Left lobe of liver (tissue), 2 donors: ENCODE results near the gene KRTAP10-3. TPM values are rescaled to one million over a fixed set of nuclear protein-coding genes. Genes with fewer than 3 reads are reported as not detected.
"Not testable (repeated sequence)": the region's sequence is repeated elsewhere in the genome, so short reads cannot be mapped to it uniquely, and the experiment has no call there.

Experiments used
- ATAC-seq: fragments of 200-7000 bp; cut with Tn5 transposase; one replicate; pipeline ENCODE4 v1.9.1; 2020; ENCODE audit warnings: mild to moderate bottlenecking, moderate library complexity
- DNase-seq: peaks from one replicate; pipeline ENCODE4 v3.0.0-alpha.2; 2020; ENCODE audit warnings: low spot score
- total RNA-seq: library from RNA; stranded (reverse); gene quantifications from one replicate; pipeline ENCODE4 v1.2.1, GENCODE V29; 2021
- donor health status: DM: no; HTN: no; CAD: no; lungs with moderate emphysema.
- donor health status: DM: no; HTN: yes; CAD: no.

KRTAP10-3 gene
- total RNA-seq, 1 donor from 2014 or later, result not detected

DNA sequence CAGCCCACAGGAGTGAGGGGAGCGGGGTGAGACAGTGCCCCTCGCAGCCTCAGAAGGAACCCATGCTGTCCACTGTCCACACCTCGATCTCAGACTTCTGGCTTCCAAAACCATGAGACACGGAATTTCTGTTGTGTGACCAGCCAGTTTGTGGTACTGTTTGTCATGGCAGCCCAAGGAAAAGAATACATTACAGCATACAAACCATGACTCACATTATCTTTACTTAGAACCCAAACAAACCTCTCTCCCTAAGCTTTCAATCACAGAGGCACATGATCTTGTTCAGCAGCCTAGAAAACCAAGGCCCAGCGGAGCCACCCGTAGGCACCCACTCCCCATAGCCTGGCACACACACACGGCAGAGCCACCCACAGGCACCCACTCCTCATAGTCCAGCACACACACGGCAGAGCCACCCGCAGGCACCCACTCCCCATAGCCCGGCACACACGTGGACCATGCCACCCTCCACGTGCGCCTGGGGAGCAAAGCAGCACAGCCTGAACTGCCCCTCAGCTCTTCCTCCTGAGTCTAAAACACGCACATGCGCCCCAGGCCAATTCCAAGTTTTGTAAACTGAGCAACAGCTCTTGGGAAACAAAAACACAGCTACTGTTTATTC, 14.5 kb upstream of the KRTAP10-3 start:
- DNase-seq (no peak), ATAC-seq (no peak)

DNA sequence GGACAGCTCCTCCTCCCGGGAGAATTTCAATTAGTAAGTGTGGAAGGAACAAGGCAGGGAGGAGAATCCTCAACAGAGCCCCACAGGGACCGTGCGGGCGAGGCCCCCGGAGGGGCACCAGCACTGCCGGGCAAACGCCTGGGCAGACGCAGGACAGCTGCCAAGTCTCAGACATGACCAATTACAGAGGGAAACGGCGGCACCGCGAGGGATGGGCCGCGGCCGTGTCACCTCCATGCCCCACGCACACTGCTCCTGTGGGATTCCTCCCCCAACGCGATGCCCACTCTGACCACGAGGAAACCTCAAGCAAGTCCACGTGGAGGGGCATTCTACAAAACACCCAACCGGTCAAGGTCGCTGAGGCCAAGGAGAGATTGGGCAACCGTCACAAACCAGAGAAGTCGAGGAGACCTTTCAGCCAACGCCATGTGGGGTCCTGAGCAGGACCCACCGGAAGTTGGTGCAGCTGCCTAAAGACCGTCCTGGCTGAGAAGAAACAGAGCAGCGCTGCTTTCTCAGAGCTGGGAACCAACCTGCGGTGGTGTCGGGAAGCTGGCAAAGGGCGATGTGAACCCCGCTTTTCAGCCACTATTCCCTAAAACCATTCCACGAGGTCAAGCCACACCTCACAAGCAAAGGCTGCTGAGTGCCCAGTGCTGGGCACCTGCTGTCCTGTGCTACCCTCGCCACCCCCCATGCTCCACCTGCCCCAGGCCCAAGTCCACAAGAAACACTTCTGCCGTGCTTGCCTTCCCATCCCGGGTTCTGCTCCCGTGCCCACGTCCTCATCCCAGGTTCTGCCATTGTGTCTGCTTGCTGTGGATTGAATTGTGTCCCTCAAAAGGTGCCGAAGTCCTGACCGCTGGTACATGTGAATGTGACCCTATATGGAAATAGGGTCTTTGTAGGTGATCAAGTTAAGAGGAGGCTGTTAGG, 13.5 kb upstream of the KRTAP10-3 start:
- ATAC-seq, result no peak
- no peak for DNase-seq

DNA sequence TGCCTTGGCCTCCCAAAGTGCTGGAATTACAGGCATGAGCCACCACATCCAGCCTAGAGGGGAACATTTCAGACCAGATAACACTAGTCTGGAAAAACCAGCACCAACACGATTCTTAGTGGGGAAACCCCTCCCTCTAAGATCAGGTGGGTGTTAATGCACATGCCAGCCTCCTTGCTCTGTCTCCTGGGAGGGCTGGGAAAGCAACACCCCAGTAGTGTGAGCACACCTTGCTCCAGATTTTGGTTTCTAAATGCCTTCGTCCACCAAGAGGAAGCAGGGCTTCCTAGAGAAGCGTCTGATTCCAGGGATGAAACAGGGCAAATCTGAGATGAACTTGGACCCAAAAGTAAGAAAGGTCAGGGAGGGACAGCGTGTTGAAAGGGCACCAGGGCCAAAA, 12.7 kb upstream of the KRTAP10-3 start:
- no peak for ATAC-seq
- no peak for DNase-seq

DNA sequence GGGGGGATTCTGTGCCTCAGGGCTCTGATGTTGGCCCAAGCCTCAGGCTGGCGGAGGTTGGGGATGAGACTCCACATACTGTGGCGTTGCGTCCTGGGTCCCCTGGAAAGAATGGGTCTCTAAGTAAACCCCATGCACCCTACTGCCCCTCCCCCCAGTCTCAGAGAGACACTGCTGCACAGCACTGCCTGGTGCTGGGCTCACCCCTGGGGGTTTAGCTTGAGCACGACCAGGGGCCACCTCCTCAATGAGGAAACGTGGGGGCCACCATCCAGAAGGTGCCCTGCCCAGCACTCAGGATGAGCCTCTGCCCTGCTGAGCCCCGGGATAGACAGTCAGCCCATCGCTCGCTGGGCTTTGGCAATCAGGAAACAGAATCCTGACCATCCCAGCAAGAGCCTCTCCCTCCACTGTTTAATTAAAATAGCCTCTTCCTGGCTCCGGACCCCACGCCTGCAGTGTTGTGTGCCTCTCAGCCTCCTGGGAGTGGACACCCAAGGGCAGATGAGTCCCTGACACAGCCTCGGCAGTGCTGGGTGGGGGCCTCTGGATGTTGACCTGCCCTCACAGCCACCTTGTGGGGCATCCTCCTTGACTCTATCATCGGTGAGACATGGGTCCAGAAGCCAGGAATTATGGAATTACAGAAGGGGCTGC, 11.4 kb upstream of the KRTAP10-3 start:
- ATAC-seq (no peak), DNase-seq (no peak)

DNA sequence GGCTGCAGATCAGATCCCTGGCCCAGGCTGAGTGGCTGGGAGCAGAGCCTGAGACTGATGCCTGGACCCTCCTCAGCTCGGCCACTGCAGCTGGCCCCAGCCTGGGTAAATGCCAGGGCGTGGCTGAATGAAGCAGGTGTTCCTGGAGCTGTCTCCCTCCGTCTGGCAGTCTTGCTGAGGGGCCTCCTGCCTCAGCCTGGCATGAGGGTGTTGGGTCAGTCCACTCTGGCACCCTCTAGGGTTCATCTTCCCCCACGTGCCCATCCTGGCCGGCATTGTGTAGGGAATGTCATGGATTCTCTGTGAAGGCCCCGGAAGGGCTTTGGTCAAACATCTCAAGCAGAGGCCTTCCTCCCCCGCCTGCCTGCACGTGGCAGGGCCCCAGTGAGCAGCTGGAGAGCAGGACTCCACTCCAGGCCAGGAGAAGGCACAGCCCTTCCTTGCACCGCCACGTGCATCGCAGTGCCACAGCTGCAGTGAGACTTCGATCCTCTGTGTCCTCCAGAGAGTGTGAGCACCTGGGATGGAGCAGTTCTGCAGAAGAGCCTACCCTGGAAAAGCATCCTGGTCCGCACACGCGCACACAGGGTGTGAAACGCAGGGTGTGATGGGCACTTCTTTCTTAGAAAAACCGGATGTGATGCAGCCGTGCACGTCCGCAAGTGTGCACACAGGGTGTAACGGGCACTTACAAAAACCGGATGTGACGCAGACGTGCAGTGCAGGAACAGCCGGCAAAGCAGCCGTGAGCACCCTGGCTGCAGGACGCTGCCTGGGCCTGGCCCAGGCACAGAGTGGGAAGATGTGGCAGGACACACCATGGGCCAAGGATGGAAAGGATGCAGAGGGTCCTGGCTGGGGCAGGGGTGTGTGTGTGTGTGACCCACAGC, 10.3 kb upstream of the KRTAP10-3 start:
- DNase-seq, result no peak
- no peak for ATAC-seq

DNA sequence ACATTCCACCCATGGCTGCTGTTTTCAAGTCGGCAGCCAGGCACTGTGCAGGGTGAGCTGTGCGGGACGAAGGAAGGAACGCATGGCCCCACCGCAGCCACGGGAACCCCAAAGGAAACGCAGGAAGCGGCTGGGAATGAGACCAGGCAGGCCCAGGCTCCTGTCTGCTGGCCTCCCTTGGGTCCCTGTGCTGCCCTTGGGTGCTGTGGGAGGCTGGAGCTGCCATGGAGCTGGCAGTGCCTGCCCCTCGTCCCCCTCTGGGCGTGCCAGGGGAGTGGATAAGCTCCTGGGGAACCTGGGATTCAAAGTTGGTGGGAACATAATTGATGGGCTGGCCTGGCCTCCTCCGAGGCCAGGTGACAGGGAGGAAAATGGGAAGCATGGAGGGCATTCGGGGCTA, 9.7 kb upstream of the KRTAP10-3 start:
- ATAC-seq (no peak), DNase-seq (no peak)

DNA sequence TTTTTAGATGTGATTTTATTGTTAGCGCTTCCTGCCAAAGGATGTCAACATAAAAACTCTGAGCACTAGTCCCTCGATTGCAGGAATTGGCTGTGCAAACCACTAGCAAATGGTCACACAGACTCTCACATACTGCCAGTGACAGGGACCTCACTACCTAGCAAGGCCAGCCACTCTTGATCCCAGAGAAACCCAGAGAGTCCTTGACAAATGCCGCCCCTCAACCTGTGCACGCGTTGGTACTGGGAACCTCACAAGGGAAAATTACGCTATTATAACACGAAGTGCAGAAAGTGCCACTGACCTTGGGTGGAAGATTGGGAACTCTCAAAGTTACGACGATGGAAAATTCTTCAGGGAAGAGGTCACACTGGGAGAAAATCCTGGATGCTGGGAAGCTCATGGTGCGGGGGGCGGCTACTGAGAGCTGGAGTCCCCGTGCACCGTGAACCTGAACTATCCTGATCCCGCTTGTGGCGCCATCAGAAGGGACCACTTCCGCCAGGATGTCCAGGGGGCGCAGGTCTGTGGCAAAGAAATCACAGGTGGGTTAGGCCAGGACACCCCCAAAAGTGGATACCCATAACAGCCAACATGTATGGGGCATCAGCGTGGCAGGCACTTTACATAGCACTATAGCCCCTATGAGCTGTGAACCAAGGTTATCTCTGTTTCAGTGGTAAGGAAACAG, 9.0 kb upstream of the KRTAP10-3 start:
- no peak for ATAC-seq
- DNase-seq, result no peak

DNA sequence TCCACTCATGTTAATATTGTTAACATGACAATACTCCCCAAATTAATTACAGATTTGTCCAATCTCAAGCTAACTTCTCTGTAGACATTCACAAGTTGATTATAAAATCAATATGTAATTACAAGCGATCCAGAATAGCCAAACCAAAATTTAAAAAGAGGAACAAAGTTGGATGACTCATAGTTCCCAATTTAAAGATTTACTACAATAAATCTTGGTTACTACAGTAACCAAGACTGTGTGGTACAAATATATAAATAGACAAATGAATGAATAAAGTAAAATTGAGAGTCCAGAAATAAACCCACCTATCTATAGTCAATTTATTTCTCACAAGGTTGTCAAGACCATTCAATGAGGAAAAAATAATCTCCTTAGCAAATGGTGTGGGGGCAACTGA, 7.8 kb upstream of the KRTAP10-3 start:
- DNase-seq (no peak), ATAC-seq (no peak)

DNA sequence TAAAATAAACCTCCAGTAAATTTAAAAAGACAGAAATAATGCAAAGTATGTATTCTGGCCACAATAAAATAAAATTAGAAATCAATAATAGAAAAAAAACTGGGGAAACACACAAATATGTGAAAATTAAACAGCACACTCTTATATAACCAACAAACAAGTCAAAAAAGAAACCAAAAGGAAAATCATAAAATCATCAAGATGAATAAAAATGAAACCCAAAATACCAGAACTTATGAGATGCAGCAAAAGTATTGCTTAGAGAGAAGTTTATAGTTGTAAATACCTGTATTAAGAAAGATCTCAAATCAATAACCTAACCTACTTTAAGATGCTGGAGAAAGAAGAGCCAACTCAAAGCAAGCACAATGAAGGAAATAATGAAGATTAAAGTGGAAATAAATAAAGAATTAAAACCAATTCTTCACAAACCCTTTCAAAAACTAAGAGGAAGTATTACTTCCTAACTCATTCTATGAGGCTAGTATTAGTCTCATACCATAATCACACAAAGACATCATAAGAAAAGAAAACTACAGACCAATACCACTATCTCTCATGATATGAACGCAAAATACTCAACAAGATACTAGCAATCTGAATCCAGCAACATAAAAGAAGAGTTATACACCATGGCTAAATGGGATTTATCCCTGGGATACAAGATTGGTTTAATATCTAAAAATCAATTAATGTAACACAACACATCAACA, 6.4 kb upstream of the KRTAP10-3 start:
- DNase-seq (no peak), ATAC-seq (no peak)

DNA sequence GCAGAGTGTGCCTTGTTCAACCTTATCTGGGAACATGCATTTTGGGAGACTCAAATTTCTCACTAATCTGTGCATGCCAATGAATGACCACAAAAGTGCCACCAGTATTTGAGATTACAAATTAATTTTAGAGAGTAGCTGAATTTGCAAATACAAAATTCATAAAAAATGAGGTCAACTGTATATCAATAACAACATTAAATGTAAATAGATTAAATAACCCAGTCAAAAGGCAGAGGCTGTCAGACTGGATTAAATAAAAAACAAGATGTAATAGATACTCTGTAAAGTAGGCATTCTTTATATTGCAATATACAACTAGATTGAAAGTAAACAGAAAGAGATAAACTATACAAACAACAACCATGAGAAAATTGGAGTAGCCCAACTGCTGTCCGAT, 5.5 kb upstream of the KRTAP10-3 start:
- DNase-seq (no peak), ATAC-seq (no peak)

DNA sequence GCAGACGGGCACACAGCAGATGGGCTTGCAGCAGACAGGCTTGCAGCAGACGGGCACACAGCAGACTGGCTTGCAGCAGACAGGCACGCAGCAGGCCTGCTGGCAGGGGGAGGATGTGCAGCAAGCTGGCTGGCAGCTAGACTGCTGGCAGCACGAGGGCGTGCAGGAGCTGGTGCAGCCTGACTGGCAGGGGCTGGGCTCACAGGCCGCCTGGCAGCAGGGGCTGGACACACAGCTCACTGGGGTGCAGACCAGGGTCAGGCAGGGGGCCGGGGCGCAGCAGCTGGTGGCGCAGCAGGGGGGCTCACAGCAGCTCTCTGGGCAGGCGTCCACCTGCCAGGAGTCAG, 293 bp downstream of the KRTAP10-3 start:
- ATAC-seq, DNase-seq: not testable (repeated sequence)

DNA sequence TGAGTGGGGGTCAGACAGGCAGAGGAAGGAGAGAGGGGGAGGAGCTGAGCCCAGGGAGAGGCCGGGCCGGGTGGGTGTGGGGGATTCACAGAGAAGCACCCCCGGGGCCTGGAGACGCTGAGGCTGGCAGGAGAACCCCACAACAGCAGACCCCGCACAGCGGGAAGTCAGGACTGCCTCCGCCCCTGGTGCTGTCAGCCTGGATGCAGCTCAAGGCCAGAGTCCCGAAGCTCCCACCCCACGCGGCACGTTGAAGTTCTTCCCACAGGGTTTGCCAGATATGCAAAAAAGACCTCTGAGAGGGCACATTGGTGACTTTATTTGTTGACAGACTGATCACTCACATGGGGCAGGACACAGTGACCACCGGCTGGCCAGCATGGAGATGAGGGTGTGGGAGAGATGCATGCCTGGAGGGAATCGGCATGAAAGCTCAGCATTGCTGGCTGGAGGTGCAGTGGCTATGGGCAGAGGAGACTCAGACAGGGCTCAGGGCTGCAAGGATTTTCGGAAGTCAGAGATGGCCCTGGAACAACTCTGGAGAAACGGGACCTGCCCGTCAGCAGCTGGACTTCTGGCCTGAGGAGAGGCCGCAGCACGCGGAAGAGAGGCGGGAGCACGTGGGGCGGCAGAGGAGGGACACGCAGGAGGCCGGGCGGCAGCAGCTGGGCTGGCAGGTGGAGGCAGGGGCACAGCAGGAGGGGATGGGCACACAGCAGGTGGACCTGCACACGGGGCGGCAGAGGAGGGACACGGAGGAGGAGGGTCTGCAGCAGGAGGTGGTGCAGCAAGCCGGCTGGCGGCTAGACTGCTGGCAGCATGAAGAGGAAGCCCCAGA, 885 bp downstream of the KRTAP10-3 start:
- peak; percentile 49 for ATAC-seq
- DNase-seq, result no peak

DNA sequence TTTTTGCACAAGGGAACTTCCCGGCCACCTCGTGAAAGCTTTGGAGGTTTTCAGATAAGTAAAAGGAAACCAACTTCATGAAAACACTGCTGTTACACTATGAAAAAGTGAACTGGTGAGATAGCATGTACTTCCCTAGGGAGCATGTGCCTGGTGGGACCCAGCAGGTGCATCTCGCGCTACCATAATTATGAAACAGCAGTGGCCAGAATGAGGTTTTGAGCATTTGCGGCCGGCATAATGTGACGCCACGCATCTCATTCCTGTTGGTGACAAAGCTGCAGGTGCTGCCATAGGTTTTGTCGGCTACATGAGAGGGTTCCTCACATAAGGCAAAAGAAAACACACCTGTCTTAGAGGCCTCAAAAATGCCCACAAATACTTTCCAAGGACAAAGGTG, 1.7 kb downstream of the KRTAP10-3 start:
- DNase-seq (no peak), ATAC-seq (no peak)

DNA sequence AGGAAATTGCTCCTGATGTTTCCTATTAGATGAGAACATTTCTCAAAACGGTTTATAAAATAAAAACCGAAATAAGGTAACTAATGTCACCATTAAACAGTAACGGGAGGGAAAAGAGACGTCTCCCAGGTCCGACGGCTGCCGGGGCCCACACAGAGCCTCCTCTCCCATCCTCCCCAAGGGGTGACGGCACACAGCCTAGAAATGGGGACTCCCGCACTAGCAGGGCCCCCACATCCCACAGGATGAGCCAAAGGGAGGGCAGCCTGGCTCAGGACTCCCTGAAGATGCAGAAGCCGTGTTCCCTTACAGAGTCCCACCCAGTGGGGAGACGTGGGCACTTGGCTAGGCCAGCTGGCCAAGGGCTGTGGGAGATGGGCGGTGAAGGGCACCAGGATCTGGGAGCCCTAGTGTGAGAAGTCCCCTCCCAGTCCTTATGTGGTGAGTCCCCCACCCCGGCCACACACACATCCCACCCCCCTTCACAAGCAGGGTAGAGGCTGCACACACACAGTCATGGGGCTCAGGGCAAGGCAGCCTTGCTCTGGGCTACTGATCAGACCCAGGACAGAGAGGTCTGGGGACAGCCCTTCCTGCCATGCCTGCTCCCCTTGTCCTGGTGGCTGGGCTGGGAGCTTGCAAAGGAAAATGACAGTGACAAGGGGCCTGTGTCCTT, 3.3 kb downstream of the KRTAP10-3 start:
- no peak for ATAC-seq

DNA sequence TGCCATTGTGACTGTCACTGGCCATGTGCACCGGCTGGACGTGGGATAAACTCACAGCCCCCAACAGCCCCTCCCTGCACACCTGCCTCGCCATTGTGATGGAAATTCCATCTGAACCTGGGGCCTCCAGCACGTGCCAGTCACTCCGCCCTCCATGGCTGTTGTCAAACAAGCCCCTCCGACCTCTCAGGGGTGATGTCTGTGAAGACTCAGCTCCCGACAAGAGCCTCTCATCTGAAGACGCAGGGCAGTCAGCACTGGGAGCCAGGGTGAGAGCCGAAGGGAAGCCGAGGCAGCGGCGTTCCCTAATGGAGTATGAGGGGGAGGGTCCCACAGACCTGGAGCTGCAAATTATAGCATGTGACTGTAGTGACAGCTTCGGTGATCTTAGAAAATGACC, 5.9 kb downstream of the KRTAP10-3 start:
- DNase-seq (no peak), ATAC-seq (no peak)

More for the DNA sequence above, 3.3 kb downstream of the KRTAP10-3 start:
- no peak for DNase-seq

DNA sequence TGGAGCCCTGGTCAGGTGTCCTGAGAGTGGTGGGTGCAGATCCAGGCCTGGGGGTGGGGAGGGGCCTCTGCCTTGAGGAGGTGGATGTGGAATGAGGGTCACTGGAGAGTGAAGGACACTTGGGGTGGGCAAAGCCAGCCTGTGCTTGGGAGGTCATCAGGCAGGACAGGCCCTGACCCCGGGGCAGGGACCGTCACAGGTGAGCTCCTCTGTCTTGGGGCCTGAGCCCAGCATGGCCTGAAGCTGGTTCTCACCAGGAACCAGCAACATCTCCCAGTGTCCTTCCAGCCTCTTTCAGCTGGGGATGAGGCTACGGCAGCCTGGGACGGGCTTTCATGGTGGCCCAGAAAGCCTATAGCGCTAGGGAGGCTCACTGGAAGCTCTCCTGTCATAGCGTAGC, 6.5 kb downstream of the KRTAP10-3 start:
- peak; percentile 31 for DNase-seq
- ATAC-seq, result no peak

DNA sequence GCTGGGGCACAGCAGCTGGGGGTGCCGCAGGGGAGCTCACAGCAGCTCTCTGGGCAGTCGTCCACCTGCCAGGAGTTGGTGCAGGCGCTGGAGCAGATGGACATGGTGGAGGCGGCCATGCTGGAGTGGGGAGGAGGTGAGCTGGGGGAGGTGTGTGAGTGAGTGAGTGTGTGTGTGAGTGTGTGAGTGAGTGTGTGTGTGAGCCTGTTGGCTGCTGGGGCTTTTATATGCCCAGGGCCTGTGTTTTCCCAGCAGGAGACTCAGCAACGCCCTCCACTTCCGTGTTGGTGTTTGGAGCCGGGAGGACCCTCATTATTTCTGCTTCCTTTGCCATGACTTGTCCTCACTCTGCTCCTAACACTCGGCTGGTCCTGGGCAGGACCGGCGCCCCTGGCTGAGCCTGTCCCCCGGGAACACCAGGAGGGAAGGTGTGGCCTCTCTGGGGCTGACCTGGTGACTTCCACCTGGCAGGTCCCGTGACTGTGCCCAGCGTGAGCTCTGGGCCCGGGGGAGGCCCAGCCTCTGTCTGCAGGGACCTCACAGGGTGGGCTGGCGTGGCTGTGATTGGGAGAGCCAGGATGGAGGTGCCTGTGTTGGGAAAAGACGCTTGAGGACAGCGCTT, 7.1 kb downstream of the KRTAP10-3 start, which contains the start of gene KRTAP10-2:
TSS of gene KRTAP10-2 (minus strand) at position 166 of the 622 bp plus-strand sequence. CDS start at position 119, 47 bp downstream.
- DNase-seq, result peak; percentile 33
- ATAC-seq, result no peak

DNA sequence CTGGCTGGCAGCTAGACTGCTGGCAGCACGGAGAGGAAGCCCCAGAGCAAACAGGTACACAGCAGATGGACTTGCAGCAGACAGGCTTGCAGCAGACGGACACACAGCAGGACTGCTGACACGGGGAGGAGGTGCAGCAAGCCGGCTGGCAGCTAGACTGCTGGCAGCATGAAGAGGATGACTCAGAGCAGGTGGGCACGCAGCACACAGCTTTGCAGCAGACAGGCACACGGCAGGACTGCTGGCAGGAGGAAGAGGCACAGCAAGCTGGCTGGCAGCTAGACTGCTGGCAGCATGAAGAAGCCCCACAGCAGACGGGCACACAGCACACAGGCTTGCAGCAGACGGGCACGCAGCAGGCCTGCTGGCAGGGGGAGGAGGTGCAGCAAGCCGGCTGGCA, 7.8 kb downstream of the KRTAP10-3 start:
- DNase-seq (peak; percentile 33), ATAC-seq (no peak)
